PFSK-1 (cell line): Measurements from ENCODE around the gene EFCAB10.

Source experiments
- FOXP2 ChIP-seq: optimal IDR thresholded peaks from 2 replicates; pipeline ENCODE3; 2011; ENCODE audit warnings: borderline replicate concordance, control low read depth, inconsistent platforms; ENCODE audit not compliant: insufficient read depth; ENCODE audit errors: extremely low read length, extremely low read depth
- POLR2AphosphoS5 ChIP-seq: IDR thresholded peaks from 2 replicates; pipeline ENCODE4 v1.6.1; 2012; ENCODE audit warnings: low read depth, mild to moderate bottlenecking, control low read depth, low read length, moderate library complexity
- REST ChIP-seq, 2 experiments: IDR thresholded peaks; 2 replicates each; pipeline versions ENCODE4 v1.6.1 to v1.8.0; 2011 to 2012; ENCODE audit warnings: low read depth in 2 of 2, low read length in 2 of 2, control low read depth in 1 of 2, inconsistent platforms in 1 of 2, mild to moderate bottlenecking in 1 of 2, moderate library complexity in 1 of 2; ENCODE audit not compliant: insufficient read depth in 1 of 2
- SIN3A ChIP-seq: IDR thresholded peaks from 2 replicates; pipeline ENCODE4 v1.6.1; 2012; ENCODE audit warnings: mild to moderate bottlenecking, low read length, moderate library complexity, borderline replicate concordance; ENCODE audit not compliant: insufficient read depth
- TAF1 ChIP-seq: IDR thresholded peaks from 2 replicates; pipeline ENCODE4 v1.6.1; 2012; ENCODE audit warnings: low read length, control low read depth, borderline replicate concordance; ENCODE audit not compliant: insufficient read depth

Gene EFCAB10

GRCh38 chr7:105594034-105594433 lies 12.7 kb upstream of the EFCAB10 start:
- TF ChIP-seq REST (IDR thresholded peaks at IDR 0.05; ENCODE audit: insufficient read depth in 1 of 2, low read depth in 2 of 2, low read length in 2 of 2) (no peak), SIN3A (no peak), TAF1 (no peak), FOXP2 (no peak), POLR2AphosphoS5 (no peak)

- TF ChIP-seq REST (IDR thresholded peaks at IDR 0.05; ENCODE audit: insufficient read depth in 1 of 2, low read depth in 2 of 2, low read length in 2 of 2) (no peak), FOXP2 (no peak), POLR2AphosphoS5 (no peak), TAF1 (no peak), SIN3A (no peak)
Measured at GRCh38 chr7:105591522-105591921, 10.2 kb upstream of the EFCAB10 start.

- TF ChIP-seq SIN3A = no peak
Measured at GRCh38 chr7:105590793-105591192, 9.5 kb upstream of the EFCAB10 start.

GRCh38 chr7:105589356-105590077 lies 8.2 kb upstream of the EFCAB10 start:
- TF ChIP-seq TAF1 (no peak), SIN3A (no peak), REST (IDR thresholded peaks at IDR 0.05; ENCODE audit: insufficient read depth in 1 of 2, low read depth in 2 of 2, low read length in 2 of 2) (no peak), POLR2AphosphoS5 (no peak), FOXP2 (no peak)

- TF ChIP-seq SIN3A (no peak), FOXP2 (no peak), REST (IDR thresholded peaks at IDR 0.05; ENCODE audit: insufficient read depth in 1 of 2, low read depth in 2 of 2, low read length in 2 of 2) (no peak), TAF1 (no peak), POLR2AphosphoS5 (no peak)
Measured at GRCh38 chr7:105587909-105588635, 6.8 kb upstream of the EFCAB10 start.
